GM12864 (cell line): Measurements from ENCODE around the gene NUP98.

Source experiments
- DNase-seq: peaks from one replicate; pipeline ENCODE4 v3.0.0-alpha.2; 2011; ENCODE audit warnings: low read depth
- H3K4me3 ChIP-seq: 2 replicates; pipeline ENCODE4 v1.5.1; 2011; ENCODE audit warnings: mild to moderate bottlenecking, low read depth, low read length, control low read depth
- TF ChIP-seq, protein P1 (sequence below): IDR thresholded peaks from 2 replicates; pipeline ENCODE4 v1.5.1; 2011; ENCODE audit warnings: low read depth, mild to moderate bottlenecking, moderate library complexity, low read length, control low read depth, inconsistent platforms; ENCODE audit errors: missing control alignments

NUP98 gene

DNA sequence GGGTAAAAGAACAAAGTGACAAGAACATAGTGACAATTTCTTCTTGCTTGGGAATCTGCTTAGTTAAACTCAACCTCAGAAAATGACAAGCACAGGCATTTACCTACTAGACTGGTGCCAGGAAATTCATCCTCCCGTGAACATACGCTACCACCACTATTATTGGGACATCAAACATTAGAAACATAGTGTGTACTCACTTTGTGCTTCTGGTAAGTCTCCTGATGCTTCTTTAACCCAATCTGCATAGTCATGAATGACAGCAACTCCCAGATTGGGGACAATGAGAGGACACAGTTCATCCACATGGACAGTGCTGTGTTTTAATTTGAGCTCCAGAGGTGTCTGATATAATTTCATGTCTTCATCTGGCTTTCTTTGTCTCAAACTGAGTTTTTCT lies 96.9 kb downstream of the NUP98 start:
- DNase-seq: no peak
- TF ChIP-seq, protein P1, sequence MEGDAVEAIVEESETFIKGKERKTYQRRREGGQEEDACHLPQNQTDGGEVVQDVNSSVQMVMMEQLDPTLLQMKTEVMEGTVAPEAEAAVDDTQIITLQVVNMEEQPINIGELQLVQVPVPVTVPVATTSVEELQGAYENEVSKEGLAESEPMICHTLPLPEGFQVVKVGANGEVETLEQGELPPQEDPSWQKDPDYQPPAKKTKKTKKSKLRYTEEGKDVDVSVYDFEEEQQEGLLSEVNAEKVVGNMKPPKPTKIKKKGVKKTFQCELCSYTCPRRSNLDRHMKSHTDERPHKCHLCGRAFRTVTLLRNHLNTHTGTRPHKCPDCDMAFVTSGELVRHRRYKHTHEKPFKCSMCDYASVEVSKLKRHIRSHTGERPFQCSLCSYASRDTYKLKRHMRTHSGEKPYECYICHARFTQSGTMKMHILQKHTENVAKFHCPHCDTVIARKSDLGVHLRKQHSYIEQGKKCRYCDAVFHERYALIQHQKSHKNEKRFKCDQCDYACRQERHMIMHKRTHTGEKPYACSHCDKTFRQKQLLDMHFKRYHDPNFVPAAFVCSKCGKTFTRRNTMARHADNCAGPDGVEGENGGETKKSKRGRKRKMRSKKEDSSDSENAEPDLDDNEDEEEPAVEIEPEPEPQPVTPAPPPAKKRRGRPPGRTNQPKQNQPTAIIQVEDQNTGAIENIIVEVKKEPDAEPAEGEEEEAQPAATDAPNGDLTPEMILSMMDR: no peak
- H3K4me3 ChIP-seq: no peak overlapping the region

DNA sequence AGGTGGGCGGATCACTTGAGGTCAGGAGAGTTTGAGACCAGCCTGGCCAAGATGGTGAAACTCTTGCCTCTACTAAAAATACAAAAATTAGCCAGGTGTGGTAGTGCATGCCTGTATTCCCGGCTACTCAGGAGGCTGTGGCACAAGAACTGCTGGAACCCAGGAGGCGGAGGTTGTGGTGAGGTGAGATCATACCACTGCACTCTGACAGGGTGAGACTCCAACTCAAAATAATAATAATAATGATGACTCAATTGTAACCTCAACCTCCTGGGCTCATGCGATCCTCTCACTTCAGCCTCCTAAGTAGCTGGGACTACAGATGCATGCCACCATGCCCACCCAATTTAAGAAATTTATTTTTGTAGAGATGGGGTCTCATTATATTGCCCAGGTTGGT lies 110.6 kb downstream of the NUP98 start:
- H3K4me3 ChIP-seq: no peak overlapping the region
- TF ChIP-seq, protein P1: no peak
- DNase-seq: no peak

DNA sequence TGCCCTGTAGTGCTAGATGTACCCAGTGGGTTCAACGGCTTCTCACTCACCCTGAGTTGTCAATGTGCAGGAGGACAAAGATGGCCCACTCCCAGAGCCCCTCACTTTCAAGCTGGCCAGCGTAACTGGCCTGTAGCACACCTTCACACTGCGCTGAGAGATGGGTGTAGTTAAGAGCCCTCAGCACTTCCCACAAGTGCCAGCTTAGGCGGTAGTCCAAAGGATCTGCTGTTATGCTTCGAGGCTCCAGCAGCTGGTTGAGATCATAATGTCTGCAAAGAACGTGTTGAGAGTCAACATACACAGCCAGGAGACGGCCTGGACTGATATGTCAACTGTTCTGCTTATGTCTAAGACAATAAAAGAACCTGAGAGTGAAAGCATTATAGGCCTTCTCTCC lies 111.4 kb downstream of the NUP98 start:
- TF ChIP-seq, protein P1: no peak
- no peak overlapping the region for H3K4me3 ChIP-seq
- no peak for DNase-seq

DNA sequence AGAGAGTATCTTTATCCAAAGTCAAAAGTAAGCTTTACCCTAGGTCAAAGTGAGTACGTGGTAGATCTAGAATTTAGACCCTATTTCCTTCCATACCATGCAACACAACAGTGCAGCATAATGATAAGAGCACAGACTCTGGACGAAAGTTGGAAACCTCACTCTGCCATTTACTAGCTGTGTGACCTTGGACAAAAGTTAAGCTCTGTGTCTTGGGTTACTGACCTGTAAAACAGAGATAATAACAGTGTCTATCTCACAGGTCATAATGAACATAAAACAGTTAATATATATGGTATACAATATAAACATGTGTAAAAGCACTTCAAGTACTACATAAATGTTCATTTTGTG lies 112.6 kb downstream of the NUP98 start:
- TF ChIP-seq, protein P1: no peak
- no peak for DNase-seq
- no peak overlapping the region for H3K4me3 ChIP-seq

DNA sequence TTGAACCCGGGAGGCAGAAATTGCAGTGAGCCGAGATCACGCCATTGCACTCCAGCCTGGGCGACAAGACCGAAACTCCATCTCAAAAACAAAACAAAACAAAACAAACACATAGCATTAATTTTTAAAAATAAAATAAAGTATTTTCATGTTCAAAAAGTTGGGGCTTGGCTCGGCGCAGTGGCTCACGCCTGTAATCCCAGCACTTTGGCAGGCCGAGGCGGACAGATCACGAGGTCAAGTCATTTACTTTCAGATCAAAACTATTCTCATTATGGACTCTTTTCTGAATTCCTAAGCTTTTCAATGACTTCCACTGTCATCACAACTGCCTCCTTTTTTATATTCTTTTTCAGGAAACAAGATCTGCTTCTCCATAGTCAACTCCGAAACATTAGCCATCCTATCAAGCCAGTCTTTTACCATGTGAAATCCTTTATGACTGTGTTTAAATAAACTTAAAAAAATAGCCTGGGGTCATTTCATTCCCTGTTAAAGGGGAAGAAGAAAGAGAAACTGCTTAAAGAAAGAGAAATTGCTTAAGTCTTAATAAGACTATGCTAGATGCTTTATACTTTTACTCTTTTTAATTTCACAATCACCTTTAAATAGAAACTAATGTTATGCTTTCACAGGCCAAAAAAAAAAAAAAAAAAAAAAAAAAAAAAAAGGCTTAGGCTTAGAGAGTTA lies 113.1 kb downstream of the NUP98 start:
- H3K4me3 ChIP-seq: no peak overlapping the region
- TF ChIP-seq, protein P1: no peak
- no peak for DNase-seq

DNA sequence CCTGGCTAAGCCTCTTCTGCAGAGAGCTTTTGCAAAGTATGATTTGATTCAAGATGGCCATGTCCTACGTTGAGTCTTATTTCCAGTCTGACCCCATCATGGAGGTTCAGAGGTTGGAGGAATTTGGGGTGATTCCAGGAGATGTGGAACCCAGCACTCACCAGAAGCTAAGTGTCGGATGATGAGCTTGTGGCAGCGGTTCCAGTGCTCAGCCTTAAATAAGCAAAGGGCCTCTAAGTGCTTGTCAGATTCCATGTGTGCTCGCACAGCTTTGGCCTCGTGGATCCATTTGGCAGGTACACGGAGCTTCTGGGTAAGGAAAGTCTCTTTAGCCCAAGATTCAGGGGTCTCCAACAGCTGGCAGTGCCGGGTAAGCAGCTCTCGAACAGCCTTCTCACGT lies 114.3 kb downstream of the NUP98 start:
- H3K4me3 ChIP-seq: no peak overlapping the region
- no peak for DNase-seq
- TF ChIP-seq, protein P1: no peak

DNA sequence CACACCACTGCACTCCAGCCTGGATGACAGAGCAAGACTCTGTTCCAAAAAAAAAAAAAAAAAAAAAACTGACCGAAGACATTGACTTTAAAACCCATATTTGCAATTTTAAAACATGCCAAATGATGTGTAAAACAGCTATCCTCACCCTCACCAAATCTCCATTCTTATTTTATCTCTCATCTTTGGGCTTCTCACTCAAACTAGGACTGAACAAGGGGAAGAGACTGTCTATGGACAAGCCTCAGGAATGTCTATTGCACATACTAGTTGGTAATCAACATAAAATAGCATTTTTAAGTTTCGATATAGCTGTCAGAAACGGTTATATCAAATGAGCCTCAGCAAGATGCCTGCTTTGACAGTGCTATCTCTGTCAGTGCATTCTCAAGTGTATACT lies 118.3 kb downstream of the NUP98 start:
- TF ChIP-seq, protein P1: no peak
- no peak for DNase-seq
- H3K4me3 ChIP-seq: no peak overlapping the region
